ENCODE data around the gene KRT81.

Gene KRT81

DNA sequence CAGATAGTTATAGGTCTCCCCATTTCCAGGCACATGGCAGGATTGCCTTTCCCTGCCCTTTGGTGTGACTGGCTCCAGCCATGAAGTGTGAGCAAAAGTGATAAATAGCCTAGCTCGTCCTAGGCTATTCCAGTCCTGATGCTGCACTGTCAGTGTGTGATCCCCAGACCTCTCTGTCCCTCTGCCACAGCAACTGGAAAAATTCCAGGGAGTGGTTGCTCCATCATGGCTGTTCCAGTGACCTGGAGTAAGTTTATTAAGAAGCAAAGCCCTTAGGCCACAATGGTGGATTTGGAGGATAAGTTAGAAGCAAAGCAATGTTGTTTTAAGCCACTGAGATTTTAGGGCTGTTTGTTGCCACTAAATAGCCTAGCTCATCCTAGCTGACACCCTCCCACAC is 39.7 kb upstream of the KRT81 start:
- no peaks in the 10 kb centered on the region for H3F3A ChIP-seq (ENCODE audit: insufficient read depth, low read length)
- no peaks in the 10 kb centered on the region for H3K36me3 ChIP-seq (ENCODE audit: insufficient read depth, low read length)
- no peak overlapping the region for H3K4me3 ChIP-seq (ENCODE audit: low read depth, low read length, poor library complexity, severe bottlenecking)
- no peak overlapping the region for H2AFZ ChIP-seq (ENCODE audit: low read length)
- no peak overlapping the region for H3K9ac ChIP-seq (ENCODE audit: low read length)
- TF ChIP-seq, protein P1, sequence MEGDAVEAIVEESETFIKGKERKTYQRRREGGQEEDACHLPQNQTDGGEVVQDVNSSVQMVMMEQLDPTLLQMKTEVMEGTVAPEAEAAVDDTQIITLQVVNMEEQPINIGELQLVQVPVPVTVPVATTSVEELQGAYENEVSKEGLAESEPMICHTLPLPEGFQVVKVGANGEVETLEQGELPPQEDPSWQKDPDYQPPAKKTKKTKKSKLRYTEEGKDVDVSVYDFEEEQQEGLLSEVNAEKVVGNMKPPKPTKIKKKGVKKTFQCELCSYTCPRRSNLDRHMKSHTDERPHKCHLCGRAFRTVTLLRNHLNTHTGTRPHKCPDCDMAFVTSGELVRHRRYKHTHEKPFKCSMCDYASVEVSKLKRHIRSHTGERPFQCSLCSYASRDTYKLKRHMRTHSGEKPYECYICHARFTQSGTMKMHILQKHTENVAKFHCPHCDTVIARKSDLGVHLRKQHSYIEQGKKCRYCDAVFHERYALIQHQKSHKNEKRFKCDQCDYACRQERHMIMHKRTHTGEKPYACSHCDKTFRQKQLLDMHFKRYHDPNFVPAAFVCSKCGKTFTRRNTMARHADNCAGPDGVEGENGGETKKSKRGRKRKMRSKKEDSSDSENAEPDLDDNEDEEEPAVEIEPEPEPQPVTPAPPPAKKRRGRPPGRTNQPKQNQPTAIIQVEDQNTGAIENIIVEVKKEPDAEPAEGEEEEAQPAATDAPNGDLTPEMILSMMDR (IDR thresholded peaks at IDR 0.05; ENCODE audit: low read length), result no peak
- TF ChIP-seq EZH2 (IDR thresholded peaks at IDR 0.05; ENCODE audit: borderline replicate concordance, low read length), result no peak
- H4K20me1 ChIP-seq (ENCODE audit: insufficient read depth, low read length), result no peaks in the 10 kb centered on the region
- H3K9me2 ChIP-seq (ENCODE audit: low read depth, low read length), result no peaks in the 10 kb centered on the region
- H3K9me3 ChIP-seq (ENCODE audit: low read length), result no peaks in the 10 kb centered on the region
- H3K79me2 ChIP-seq (ENCODE audit: insufficient read depth, low read length), result no peaks in the 10 kb centered on the region
- H3K4me2 ChIP-seq (ENCODE audit: low read length), result no peak overlapping the region
- no peak overlapping the region for H3K27ac ChIP-seq (ENCODE audit: low read depth, low read length, poor library complexity, severe bottlenecking)
- 0 out of 2 replicates have a peak, but pooled peaks cover 5% of the 10 kb centered on the region for H3K27me3 ChIP-seq (ENCODE audit: insufficient read depth, low read length)
- H3K4me1 ChIP-seq (ENCODE audit: insufficient read depth, low read length, severe bottlenecking), result no peaks in the 10 kb centered on the region

DNA sequence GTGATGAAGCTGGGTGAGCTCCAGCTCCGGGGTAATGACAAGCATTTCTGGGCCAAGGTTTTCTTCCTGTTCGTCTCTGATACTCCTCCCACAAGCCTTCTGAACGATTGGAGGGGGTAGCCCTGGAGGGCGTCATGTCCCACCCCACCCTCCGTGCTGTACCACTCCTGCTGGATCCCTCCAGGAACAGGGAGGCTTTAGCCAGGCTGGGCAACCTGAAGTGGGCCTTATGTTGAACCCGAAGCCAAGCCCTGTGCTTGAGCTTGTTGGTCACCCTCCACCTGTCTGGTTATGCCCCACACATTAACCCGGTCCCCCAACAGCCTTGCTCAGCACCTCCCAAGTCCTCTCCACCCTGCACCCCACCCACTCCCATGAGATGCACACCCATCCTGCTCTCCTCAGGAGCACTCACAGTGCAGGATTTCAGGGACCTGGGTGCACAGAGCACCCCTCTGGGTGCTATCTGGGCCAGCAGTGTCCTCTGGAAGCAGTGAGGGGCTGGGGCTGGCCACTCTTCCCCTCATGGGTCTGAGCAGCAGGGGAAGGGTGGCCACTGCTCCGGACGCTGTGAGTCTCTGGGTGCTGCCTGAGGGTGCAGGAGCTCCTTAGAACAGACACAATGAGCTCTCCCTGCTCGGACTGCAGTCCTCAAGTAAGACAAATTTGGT is 36.6 kb upstream of the KRT81 start:
- no peaks in the 10 kb centered on the region for H3F3A ChIP-seq (ENCODE audit: insufficient read depth, low read length)
- H3K79me2 ChIP-seq (ENCODE audit: insufficient read depth, low read length), result no peaks in the 10 kb centered on the region
- H3K9me3 ChIP-seq (ENCODE audit: low read length), result no peaks in the 10 kb centered on the region
- 0 out of 2 replicates have a peak, but pooled peaks cover 5% of the 10 kb centered on the region for H3K27me3 ChIP-seq (ENCODE audit: insufficient read depth, low read length)
- no peak for TF ChIP-seq EZH2 (IDR thresholded peaks at IDR 0.05; ENCODE audit: borderline replicate concordance, low read length)
- TF ChIP-seq, protein P1 (IDR thresholded peaks at IDR 0.05; ENCODE audit: low read length), result no peak
- no peak overlapping the region for H3K4me2 ChIP-seq (ENCODE audit: low read length)
- no peaks in the 10 kb centered on the region for H3K9me2 ChIP-seq (ENCODE audit: low read depth, low read length)
- H3K27ac ChIP-seq (ENCODE audit: low read depth, low read length, poor library complexity, severe bottlenecking), result no peak overlapping the region
- H3K4me1 ChIP-seq (ENCODE audit: insufficient read depth, low read length, severe bottlenecking), result no peaks in the 10 kb centered on the region
- no peak overlapping the region for H2AFZ ChIP-seq (ENCODE audit: low read length)
- no peaks in the 10 kb centered on the region for H4K20me1 ChIP-seq (ENCODE audit: insufficient read depth, low read length)
- H3K4me3 ChIP-seq (ENCODE audit: low read depth, low read length, poor library complexity, severe bottlenecking), result no peak overlapping the region
- H3K36me3 ChIP-seq (ENCODE audit: insufficient read depth, low read length), result no peaks in the 10 kb centered on the region
- no peak overlapping the region for H3K9ac ChIP-seq (ENCODE audit: low read length)

- H3K4me3 ChIP-seq (ENCODE audit: low read depth, low read length, poor library complexity, severe bottlenecking), result no peak overlapping the region
- no peaks in the 10 kb centered on the region for H3K9me2 ChIP-seq (ENCODE audit: low read depth, low read length)
- TF ChIP-seq, protein P1 (IDR thresholded peaks at IDR 0.05; ENCODE audit: low read length), result peak; percentile 98
- TF ChIP-seq EZH2 (IDR thresholded peaks at IDR 0.05; ENCODE audit: borderline replicate concordance, low read length), result no peak
- no peak overlapping the region for H3K27ac ChIP-seq (ENCODE audit: low read depth, low read length, poor library complexity, severe bottlenecking)
- H3K36me3 ChIP-seq (ENCODE audit: insufficient read depth, low read length), result no peaks in the 10 kb centered on the region
- no peaks in the 10 kb centered on the region for H3K4me1 ChIP-seq (ENCODE audit: insufficient read depth, low read length, severe bottlenecking)
- no peaks in the 10 kb centered on the region for H3K79me2 ChIP-seq (ENCODE audit: insufficient read depth, low read length)
- H3K4me2 ChIP-seq (ENCODE audit: low read length), result no peak overlapping the region
- H3K9ac ChIP-seq (ENCODE audit: low read length), result no peak overlapping the region
- no peaks in the 10 kb centered on the region for H3F3A ChIP-seq (ENCODE audit: insufficient read depth, low read length)
- H2AFZ ChIP-seq (ENCODE audit: low read length), result no peak overlapping the region
- H4K20me1 ChIP-seq (ENCODE audit: insufficient read depth, low read length), result no peaks in the 10 kb centered on the region
- H3K27me3 ChIP-seq (ENCODE audit: insufficient read depth, low read length), result 0 out of 2 replicates have a peak, but pooled peaks cover 5% of the 10 kb centered on the region
- no peaks in the 10 kb centered on the region for H3K9me3 ChIP-seq (ENCODE audit: low read length)
These were observed 35.9 kb upstream of the KRT81 start for GRCh38 chr12:52327052-52327829.

Measured in OCI-LY1 (cell line).